Chondrocyte (in vitro differentiated cells): ENCODE data around the gene SAMD9. TPM values are rescaled to one million over a fixed set of nuclear protein-coding genes. Genes with fewer than 3 reads are reported as not detected.
A peak's percentile ranks its signal among the peaks of the same experiment; 100 is the strongest.
"Not testable (repeated sequence)": the region's sequence is repeated elsewhere in the genome, so short reads cannot be mapped to it uniquely, and the experiment has no call there.

Experiments
- DNase-seq: peaks from one replicate; pipeline ENCODE4 v3.0.0; 2021; ENCODE audit warnings: mixed read lengths, low spot score
- H3K27ac Mint-ChIP-seq: one replicate; pipeline ENCODE4 v1.8.0; 2021; ENCODE audit warnings: mild to moderate bottlenecking, moderate library complexity, mixed read lengths; ENCODE audit not compliant: unreplicated experiment
- H3K27me3 Mint-ChIP-seq: 2 replicates; pipeline ENCODE4 v1.8.0; 2021; ENCODE audit warnings: low read depth, mixed read lengths
- H3K36me3 Mint-ChIP-seq: 2 replicates; pipeline ENCODE4 v1.8.0; 2021; ENCODE audit warnings: low read depth, mixed read lengths
- H3K4me1 Mint-ChIP-seq: 2 replicates; pipeline ENCODE4 v1.8.0; 2021; ENCODE audit warnings: low read depth, mild to moderate bottlenecking, mixed read lengths
- H3K4me3 Mint-ChIP-seq: one replicate; pipeline ENCODE4 v1.8.0; 2021; ENCODE audit warnings: mild to moderate bottlenecking, moderate library complexity, mixed read lengths; ENCODE audit not compliant: unreplicated experiment
- H3K9me3 Mint-ChIP-seq: 2 replicates; pipeline ENCODE4 v1.8.0; 2021; ENCODE audit warnings: low read depth, mixed read lengths
- total RNA-seq: library from RNA; stranded (reverse); gene quantifications from 3 replicates; pipeline ENCODE4 v1.2.1, GENCODE V29; 2021
- TF ChIP-seq, protein P1 (sequence below): fragments of 200-600 bp; sonication (generic); IDR thresholded peaks from 2 replicates; pipeline ENCODE4 v1.5.0; 2021; ENCODE audit warnings: antibody characterized with exemption, mild to moderate bottlenecking, moderate library complexity

The SAMD9 gene
- total RNA-seq, 1 donor from 2014 or later, result 5.0 TPM

DNA sequence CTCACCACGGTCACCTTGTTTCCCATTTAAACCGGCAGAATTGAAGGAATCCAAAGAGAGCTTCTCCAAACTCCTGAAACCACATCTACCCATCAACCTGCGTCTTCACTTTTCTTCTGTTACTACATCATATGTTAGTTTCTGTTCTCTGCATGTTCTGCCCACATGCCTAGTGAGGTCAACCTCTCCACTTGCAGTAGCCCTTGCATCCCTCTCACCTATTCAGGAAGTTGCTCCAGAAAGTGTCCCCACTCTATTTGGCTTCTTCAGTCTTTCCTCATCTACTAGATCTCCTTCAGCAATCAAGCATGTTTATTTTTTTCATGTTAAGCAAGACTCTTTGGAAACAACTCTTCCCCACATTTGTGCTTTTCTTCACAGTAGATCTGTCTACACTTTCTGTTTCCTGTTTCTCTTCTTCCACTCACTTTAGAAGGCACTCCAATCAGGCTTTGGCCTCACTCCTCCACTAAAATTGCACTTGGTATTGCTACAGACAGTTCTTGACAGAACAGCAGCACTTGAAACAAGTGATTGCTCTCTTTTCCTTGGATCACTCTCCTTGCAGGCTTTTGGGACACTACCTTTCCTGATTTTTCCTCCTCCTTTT is 22.9 kb upstream of the SAMD9 start:
- peaks cover 7% of the 10 kb centered on the region for H3K9me3 Mint-ChIP-seq
- H3K27me3 Mint-ChIP-seq, result peaks cover 3% of the 10 kb centered on the region
- no peak overlapping the region for H3K27ac Mint-ChIP-seq
- TF ChIP-seq, protein P1, sequence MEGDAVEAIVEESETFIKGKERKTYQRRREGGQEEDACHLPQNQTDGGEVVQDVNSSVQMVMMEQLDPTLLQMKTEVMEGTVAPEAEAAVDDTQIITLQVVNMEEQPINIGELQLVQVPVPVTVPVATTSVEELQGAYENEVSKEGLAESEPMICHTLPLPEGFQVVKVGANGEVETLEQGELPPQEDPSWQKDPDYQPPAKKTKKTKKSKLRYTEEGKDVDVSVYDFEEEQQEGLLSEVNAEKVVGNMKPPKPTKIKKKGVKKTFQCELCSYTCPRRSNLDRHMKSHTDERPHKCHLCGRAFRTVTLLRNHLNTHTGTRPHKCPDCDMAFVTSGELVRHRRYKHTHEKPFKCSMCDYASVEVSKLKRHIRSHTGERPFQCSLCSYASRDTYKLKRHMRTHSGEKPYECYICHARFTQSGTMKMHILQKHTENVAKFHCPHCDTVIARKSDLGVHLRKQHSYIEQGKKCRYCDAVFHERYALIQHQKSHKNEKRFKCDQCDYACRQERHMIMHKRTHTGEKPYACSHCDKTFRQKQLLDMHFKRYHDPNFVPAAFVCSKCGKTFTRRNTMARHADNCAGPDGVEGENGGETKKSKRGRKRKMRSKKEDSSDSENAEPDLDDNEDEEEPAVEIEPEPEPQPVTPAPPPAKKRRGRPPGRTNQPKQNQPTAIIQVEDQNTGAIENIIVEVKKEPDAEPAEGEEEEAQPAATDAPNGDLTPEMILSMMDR, result no peak
- peaks cover 23% of the 10 kb centered on the region for H3K36me3 Mint-ChIP-seq
- no peak for DNase-seq
- H3K4me3 Mint-ChIP-seq, result no peak overlapping the region
- no peaks in the 10 kb centered on the region for H3K4me1 Mint-ChIP-seq

GRCh38 chr7:93138576-93138975 is 20.8 kb upstream of the SAMD9 start:
- no peaks in the 10 kb centered on the region for H3K4me1 Mint-ChIP-seq
- peak; percentile 51 for DNase-seq
- peaks cover 23% of the 10 kb centered on the region for H3K9me3 Mint-ChIP-seq
- peaks cover 10% of the 10 kb centered on the region for H3K27me3 Mint-ChIP-seq
- H3K36me3 Mint-ChIP-seq, result peaks cover 37% of the 10 kb centered on the region
- no peak overlapping the region for H3K4me3 Mint-ChIP-seq
- H3K27ac Mint-ChIP-seq, result no peak overlapping the region
- TF ChIP-seq, protein P1, result no peak

- H3K36me3 Mint-ChIP-seq, result peaks cover 36% of the 10 kb centered on the region
- H3K4me1 Mint-ChIP-seq, result no peaks in the 10 kb centered on the region
- no peak for DNase-seq
- no peak overlapping the region for H3K4me3 Mint-ChIP-seq
- peaks cover 12% of the 10 kb centered on the region for H3K27me3 Mint-ChIP-seq
- H3K9me3 Mint-ChIP-seq, result peaks cover 50% of the 10 kb centered on the region
- TF ChIP-seq, protein P1, result no peak
- H3K27ac Mint-ChIP-seq, result no peak overlapping the region
These were observed 15.2 kb upstream of the SAMD9 start for GRCh38 chr7:93133005-93133404.

GRCh38 chr7:93132216-93132615 is 14.4 kb upstream of the SAMD9 start:
- TF ChIP-seq, protein P1, result no peak
- Mint-ChIP-seq H3K9me3 (peaks cover 48% of the 10 kb centered on the region), H3K27ac (no peak overlapping the region), H3K4me1 (no peaks in the 10 kb centered on the region), H3K4me3 (no peak overlapping the region), H3K27me3 (peaks cover 12% of the 10 kb centered on the region), H3K36me3 (peaks cover 34% of the 10 kb centered on the region)
- DNase-seq, result no peak

- H3K27ac Mint-ChIP-seq, H3K4me3 Mint-ChIP-seq, DNase-seq, H3K4me1 Mint-ChIP-seq: not testable (repeated sequence)
- H3K36me3 Mint-ChIP-seq, result peaks cover 22% of the 10 kb centered on the region
- H3K27me3 Mint-ChIP-seq, result peaks cover 20% of the 10 kb centered on the region
- peaks cover 44% of the 10 kb centered on the region for H3K9me3 Mint-ChIP-seq
These were observed 9.2 kb upstream of the SAMD9 start for GRCh38 chr7:93126954-93127353.

DNA sequence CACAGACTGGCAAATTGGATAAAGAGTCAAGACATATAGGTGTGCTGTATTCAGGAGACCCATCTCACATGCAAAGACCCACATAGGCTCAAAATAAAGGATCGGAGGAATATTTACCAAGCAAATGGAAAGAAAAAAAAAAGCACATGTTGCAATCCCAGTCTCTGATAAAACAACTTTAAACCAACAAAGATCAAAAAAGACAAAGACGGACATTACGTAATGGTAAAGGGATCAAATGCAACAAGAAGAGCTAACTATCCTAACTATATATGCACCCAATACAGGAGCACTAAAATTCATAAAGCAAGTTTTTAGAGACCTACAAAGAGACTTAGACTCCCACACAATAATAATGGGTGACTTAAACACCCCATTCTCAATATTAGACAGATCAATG is 5.8 kb upstream of the SAMD9 start:
- H3K27ac Mint-ChIP-seq, DNase-seq, H3K4me3 Mint-ChIP-seq: not testable (repeated sequence)
- peaks cover 16% of the 10 kb centered on the region for H3K36me3 Mint-ChIP-seq
- peaks cover 14% of the 10 kb centered on the region for H3K4me1 Mint-ChIP-seq
- peaks cover 16% of the 10 kb centered on the region for H3K27me3 Mint-ChIP-seq
- peaks cover 30% of the 10 kb centered on the region for H3K9me3 Mint-ChIP-seq
